Measurements from ENCODE around the gene PTF1A.

PTF1A gene

GRCh38 chr10:23201837-23202236 lies 9.7 kb downstream of the PTF1A start:
- no peak overlapping the region for H2AFZ ChIP-seq (ENCODE audit: low read depth, low read length)
- no peaks in the 10 kb centered on the region for H4K20me1 ChIP-seq (ENCODE audit: insufficient read depth, low read length)
- no peak for TF ChIP-seq EZH2phosphoT487 (IDR thresholded peaks at IDR 0.05; ENCODE audit: low read depth)
- TF ChIP-seq, protein P1, sequence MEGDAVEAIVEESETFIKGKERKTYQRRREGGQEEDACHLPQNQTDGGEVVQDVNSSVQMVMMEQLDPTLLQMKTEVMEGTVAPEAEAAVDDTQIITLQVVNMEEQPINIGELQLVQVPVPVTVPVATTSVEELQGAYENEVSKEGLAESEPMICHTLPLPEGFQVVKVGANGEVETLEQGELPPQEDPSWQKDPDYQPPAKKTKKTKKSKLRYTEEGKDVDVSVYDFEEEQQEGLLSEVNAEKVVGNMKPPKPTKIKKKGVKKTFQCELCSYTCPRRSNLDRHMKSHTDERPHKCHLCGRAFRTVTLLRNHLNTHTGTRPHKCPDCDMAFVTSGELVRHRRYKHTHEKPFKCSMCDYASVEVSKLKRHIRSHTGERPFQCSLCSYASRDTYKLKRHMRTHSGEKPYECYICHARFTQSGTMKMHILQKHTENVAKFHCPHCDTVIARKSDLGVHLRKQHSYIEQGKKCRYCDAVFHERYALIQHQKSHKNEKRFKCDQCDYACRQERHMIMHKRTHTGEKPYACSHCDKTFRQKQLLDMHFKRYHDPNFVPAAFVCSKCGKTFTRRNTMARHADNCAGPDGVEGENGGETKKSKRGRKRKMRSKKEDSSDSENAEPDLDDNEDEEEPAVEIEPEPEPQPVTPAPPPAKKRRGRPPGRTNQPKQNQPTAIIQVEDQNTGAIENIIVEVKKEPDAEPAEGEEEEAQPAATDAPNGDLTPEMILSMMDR (IDR thresholded peaks at IDR 0.05; ENCODE audit: low read depth, low read length) = no peak
- no peak overlapping the region for H3K9ac ChIP-seq (ENCODE audit: low read length)
- H3K36me3 ChIP-seq (replicated peaks; ENCODE audit: low read depth, low read length) = no peaks in the 10 kb centered on the region
- no peaks in the 10 kb centered on the region for H3K4me1 ChIP-seq (ENCODE audit: low read length)
- no peaks in the 10 kb centered on the region for H3K27me3 ChIP-seq (ENCODE audit: low read depth, low read length)
- no peaks in the 10 kb centered on the region for H3K79me2 ChIP-seq (ENCODE audit: low read length)
- H3K4me2 ChIP-seq (ENCODE audit: low read length) = no peak overlapping the region
- H3K27ac ChIP-seq (ENCODE audit: low read length) = no peak overlapping the region
- H3K9me3 ChIP-seq (ENCODE audit: insufficient read depth, low read length) = no peaks in the 10 kb centered on the region
- no peak overlapping the region for H3K4me3 ChIP-seq (ENCODE audit: low read length)

GRCh38 chr10:23202779-23203178 lies 10.7 kb downstream of the PTF1A start:
- H3K4me2 ChIP-seq (ENCODE audit: low read length) = no peak overlapping the region
- H3K36me3 ChIP-seq (replicated peaks; ENCODE audit: low read depth, low read length) = no peaks in the 10 kb centered on the region
- no peak overlapping the region for H3K27ac ChIP-seq (ENCODE audit: low read length)
- no peak overlapping the region for H2AFZ ChIP-seq (ENCODE audit: low read depth, low read length)
- no peaks in the 10 kb centered on the region for H3K4me1 ChIP-seq (ENCODE audit: low read length)
- H3K4me3 ChIP-seq (ENCODE audit: low read length) = no peak overlapping the region
- no peak overlapping the region for H3K9ac ChIP-seq (ENCODE audit: low read length)
- no peak for TF ChIP-seq EZH2phosphoT487 (IDR thresholded peaks at IDR 0.05; ENCODE audit: low read depth)
- TF ChIP-seq, protein P1 (IDR thresholded peaks at IDR 0.05; ENCODE audit: low read depth, low read length) = no peak
- no peaks in the 10 kb centered on the region for H3K79me2 ChIP-seq (ENCODE audit: low read length)
- H3K27me3 ChIP-seq (ENCODE audit: low read depth, low read length) = no peaks in the 10 kb centered on the region
- H4K20me1 ChIP-seq (ENCODE audit: insufficient read depth, low read length) = no peaks in the 10 kb centered on the region
- no peaks in the 10 kb centered on the region for H3K9me3 ChIP-seq (ENCODE audit: insufficient read depth, low read length)

DNA sequence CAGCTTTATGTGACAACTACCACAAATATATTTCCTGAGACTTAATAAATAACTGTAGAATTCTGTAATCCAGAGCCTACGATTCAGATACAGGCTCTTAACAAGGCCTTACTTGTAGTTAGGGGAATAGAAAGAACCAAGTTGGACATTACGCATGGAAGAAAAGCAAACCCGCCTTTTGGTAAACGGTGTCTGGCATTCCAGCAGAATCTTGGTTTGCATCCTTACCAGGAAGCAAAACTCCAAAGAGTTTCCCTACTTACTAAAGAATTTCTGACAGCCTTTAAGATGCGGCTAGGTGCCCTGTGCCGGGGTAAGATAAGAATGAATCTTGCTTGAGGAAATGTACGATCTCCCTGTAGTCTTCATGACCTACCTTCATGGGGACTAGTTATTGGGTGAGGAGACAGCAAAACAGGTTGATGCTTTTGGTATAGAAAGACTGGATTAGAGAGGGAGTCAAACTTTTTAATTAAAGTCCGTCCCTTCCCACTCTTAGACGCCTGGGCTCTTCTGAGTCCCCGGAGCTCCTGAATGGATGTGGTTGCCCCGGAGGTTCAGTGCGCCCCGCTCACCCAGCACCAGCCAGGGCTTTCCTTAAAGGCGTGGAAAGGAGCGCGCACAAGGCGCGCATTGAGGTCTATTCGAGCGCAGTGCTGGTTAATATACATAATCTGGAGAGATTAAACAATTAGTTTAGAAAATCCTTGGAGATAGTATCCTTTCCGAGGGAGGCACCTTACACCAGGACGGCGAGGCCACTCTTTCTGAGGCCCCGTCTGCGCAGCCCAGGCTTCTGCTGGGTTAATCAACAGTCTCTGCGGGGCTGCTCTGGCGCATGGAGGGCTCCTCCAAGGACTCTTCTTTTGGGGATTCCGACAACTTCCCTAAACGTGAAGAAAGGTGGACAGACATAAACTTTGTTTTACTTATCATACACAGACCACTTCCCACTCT lies 11.5 kb downstream of the PTF1A start:
- TF ChIP-seq EZH2phosphoT487 (IDR thresholded peaks at IDR 0.05; ENCODE audit: low read depth) = no peak
- TF ChIP-seq, protein P1 (IDR thresholded peaks at IDR 0.05; ENCODE audit: low read depth, low read length) = no peak
- Histone ChIP-seq H3K4me2 (ENCODE audit: low read length) (no peak overlapping the region), H4K20me1 (ENCODE audit: insufficient read depth, low read length) (no peaks in the 10 kb centered on the region), H3K36me3 (replicated peaks; ENCODE audit: low read depth, low read length) (no peaks in the 10 kb centered on the region), H3K9ac (ENCODE audit: low read length) (no peak overlapping the region), H3K4me1 (ENCODE audit: low read length) (no peaks in the 10 kb centered on the region), H3K79me2 (ENCODE audit: low read length) (no peaks in the 10 kb centered on the region), H3K9me3 (ENCODE audit: insufficient read depth, low read length) (no peaks in the 10 kb centered on the region), H3K27ac (ENCODE audit: low read length) (no peak overlapping the region), H3K4me3 (ENCODE audit: low read length) (no peak overlapping the region), H2AFZ (ENCODE audit: low read depth, low read length) (no peak overlapping the region), H3K27me3 (ENCODE audit: low read depth, low read length) (no peaks in the 10 kb centered on the region)

- H4K20me1 ChIP-seq (ENCODE audit: insufficient read depth, low read length) = no peaks in the 10 kb centered on the region
- no peaks in the 10 kb centered on the region for H3K27me3 ChIP-seq (ENCODE audit: low read depth, low read length)
- H3K4me1 ChIP-seq (ENCODE audit: low read length) = no peaks in the 10 kb centered on the region
Measured at GRCh38 chr10:23204773-23205172, 12.7 kb downstream of the PTF1A start.

More at GRCh38 chr10:23204773-23205172, 12.7 kb downstream of the PTF1A start:
- Histone ChIP-seq H2AFZ (ENCODE audit: low read depth, low read length) (no peak overlapping the region), H3K4me2 (ENCODE audit: low read length) (no peak overlapping the region), H3K79me2 (ENCODE audit: low read length) (no peaks in the 10 kb centered on the region), H3K27ac (ENCODE audit: low read length) (no peak overlapping the region), H3K9ac (ENCODE audit: low read length) (no peak overlapping the region), H3K36me3 (replicated peaks; ENCODE audit: low read depth, low read length) (no peaks in the 10 kb centered on the region), H3K4me3 (ENCODE audit: low read length) (no peak overlapping the region), H3K9me3 (ENCODE audit: insufficient read depth, low read length) (no peaks in the 10 kb centered on the region)
- TF ChIP-seq, protein P1 (IDR thresholded peaks at IDR 0.05; ENCODE audit: low read depth, low read length) = no peak
- TF ChIP-seq EZH2phosphoT487 (IDR thresholded peaks at IDR 0.05; ENCODE audit: low read depth) = no peak
